ENCODE measurements around the gene ARHGEF25.
"Not testable (repeated sequence)": the region's sequence is repeated elsewhere in the genome, so short reads cannot be mapped to it uniquely, and the experiment has no call there.

ARHGEF25 gene

DNA sequence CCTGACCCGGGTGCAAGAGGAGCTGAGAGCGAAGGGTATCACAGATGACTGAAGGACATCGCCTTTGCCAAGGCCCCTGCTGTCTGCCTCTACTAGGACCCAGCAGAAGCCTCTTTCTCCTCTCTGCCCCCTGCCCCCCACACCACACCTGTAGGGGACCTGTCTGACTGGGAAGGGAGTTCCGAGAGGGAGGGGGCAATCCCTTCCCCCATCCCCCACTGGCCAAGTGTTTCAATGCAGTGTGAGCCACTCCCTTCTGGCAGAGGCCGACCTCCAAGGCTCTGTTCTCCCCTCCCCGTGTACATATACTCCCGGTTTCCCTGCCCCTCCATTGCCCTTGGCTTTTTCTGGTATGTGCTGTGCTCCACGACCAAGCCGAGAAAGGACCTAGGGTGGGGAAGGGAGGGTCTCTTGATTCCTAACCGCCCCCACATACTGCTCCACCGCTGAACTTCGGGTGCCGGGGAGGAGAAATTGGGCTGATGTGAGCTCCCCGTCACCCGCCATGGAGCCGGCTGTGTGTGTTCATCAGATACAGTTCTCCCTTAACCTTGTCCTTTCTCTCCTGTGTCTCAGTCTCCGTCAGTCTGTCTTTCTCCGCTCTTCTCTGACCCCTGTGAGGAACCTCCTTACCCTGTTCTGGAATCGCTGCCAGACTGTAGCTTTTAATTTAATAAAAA lies 2.0 kb upstream of the ARHGEF25 start:
- no peak for DNase-seq (ENCODE audit: low read depth)

DNA sequence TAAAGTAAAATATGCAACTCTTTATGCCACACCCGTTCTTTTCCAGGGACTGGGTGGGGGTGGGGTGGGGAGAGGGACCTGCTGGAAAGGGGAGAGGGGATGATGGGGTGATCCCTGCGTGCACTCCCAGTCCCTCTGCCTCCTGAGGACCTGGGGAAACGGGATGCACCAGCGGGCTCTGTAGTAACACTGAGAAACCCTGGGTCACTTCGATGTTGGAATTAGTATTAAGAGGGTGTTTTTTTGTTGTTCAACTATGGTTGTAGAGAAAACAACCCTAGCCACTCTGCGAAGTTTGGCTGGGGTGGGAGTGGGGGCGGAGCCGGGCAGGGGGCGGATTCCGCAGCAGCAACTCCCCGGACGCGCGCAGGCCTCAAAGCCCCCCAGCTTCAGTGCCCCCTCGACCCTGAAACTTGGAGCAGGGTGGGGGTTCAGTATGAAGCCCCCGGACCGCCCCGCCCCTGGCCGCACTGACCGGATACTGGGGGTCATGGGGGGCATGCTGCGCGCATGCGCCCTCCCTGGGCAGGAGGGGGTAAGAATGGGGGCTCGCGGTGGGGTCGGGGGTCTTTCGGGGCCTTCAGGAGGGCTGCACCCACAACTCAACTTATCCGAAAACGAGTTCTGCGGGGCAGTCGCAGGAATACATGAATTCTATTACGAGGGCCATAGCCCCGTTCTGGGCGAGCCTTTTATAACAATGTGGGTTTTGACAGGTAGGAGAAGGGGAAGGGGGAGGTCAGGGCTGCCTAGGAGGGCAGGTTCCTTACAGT lies 1.3 kb upstream of the ARHGEF25 start:
- no peak for DNase-seq (ENCODE audit: low read depth)

DNA sequence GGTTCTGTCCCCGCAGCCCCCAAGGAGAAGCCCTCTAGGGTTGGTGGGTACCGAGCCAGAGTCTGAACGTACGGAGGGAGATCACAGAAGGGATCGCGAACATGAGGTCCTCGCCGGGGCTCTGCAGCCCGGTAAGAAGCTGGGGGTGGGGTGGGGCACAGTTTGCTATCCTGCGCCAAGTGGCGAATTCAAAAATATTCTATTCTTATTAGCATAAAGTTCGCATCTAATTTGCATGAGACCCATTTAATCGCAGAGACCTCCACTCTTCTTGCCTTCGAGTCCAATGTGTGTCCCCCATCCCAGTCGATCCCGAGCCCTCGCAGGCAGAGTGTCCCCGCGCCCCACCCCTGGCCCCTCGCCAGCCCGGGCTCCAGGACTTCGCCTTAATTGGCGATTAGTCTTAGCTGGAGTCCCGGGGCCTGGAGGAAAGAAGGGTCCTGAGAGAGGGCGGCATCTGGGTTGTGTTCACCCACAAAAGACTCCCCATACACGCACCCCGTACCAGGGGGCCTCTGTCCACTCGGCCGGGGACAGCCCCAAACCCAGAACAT lies 604 bp upstream of the ARHGEF25 start:
- no peak for DNase-seq (ENCODE audit: low read depth)

DNA sequence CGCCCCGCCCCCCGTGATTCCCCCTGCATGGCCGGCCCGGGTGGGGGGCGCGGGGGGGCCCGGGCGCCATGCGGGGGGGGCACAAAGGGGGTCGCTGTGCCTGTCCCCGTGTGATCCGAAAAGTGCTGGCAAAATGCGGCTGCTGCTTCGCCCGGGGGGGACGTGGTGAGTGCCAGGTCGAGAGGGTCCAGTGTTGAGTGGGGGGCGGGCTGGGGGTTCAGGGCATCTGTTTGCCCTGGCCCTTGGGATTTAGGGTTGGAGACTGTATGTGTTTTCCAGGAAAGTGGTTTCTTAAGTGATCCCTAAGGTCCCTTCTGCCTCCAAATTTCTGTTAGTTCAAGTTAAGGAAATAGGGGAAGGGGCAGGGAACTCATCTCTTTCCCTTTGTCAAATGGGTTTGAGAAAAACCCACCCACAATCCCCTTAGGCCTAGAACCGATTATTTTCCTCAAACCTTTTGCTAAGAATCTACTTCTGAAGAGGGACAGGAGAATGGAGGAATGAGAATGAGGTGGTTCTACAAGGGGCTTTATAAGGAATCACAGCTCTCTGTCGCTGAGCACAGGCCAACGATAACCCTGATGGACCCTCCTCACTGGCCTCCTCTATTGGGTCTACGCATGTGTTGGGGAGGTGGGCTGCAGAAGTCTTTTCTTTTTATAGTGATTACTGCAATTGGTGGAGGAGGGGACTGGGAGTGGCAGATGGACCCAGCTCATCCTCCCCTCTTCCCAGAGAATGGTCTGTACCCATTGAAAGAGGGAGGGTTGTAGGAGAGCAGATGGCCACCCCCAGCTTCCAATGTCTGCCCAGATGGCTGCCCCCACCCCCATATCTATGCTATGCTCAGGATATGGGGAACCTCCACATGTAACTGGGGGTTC lies 834 bp downstream of the ARHGEF25 start:
- no peak for DNase-seq (ENCODE audit: low read depth)

DNA sequence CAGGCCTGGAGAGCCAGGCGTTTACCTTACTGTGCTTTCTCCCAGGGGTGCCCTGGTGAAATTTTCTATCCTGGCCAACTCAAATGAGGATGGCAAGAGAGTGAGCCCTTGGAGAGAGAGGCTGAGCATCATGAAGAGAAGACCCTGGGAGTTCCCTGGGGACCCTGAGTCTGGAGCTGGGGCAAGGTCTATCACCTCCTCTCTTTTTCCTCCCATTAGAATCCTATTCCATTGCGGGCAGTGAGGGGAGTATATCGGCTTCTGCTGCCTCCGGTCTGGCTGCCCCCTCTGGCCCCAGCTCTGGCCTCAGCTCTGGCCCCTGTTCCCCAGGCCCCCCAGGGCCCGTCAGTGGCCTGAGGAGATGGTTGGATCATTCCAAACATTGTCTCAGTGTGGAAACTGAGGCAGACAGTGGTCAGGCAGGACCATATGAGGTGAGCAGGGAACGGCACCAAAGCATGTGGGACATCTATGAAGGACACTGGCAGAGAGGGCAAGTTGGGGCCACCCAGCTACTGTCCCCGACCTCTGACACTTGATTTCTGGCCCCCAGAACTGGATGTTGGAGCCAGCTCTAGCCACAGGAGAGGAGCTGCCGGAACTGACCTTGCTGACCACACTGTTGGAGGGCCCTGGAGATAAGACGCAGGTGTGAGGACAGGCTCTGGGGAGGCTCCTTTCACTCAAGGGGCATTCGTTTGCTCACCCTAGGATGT lies 1.6 kb downstream of the ARHGEF25 start:
- no peak for DNase-seq (ENCODE audit: low read depth)

DNA sequence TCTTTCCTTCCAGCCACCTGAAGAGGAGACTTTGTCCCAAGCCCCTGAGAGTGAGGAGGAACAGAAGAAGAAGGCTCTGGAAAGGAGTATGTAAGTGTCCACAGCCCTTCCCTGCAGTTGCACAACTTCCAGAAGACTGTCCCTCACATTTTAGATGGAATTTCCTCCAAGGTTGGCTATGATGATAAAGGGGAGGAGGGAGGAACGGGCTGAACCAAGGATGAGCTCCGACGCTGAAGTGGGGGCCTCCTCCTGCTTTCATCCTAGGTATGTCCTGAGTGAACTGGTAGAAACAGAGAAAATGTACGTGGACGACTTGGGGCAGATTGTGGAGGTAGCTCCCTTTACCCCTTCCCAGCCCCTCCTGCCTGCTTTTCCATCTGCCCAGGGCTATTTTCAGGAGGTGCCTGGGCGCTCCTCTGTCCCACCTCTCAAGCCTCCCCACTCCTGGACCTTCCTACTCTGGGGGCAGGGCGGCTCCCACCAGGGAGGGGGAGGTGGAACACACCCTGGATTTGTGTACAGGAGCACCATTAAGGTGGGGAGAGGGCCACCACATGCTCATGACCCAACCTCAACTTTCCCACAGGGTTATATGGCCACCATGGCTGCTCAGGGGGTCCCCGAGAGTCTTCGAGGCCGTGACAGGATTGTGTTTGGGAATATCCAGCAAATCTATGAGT lies 2.3 kb downstream of the ARHGEF25 start:
- no peak for DNase-seq (ENCODE audit: low read depth)

DNA sequence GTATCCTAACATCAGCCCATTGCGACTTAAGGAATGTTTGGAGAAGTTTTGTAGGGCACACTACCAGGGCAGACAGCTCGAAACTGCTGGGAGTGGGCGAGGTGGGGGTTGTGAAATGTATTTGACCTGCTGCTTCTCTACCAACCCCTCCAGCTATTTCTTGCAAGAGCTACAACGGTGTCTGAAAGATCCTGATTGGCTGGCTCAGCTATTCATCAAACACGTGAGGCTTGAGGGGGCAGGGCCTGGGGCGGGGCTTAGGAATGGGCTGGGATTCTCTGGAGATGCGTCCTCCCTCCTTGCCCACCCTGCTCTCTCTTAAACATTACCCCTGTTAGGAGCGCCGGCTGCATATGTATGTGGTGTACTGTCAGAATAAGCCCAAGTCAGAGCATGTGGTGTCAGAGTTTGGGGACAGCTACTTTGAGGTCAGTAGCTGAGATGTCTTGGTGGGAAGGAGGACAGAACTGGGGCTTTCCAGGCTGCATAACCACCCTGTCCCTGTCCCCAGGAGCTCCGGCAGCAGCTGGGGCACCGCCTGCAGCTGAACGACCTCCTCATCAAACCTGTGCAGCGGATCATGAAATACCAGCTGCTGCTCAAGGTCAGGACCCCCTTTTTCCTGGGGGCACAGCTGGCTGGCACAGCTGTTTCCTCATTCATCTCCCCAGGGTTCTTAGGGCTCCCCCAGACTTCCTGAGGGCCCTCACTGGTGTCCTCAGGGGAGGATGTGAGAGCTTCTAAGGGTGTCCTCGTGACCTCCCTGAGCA lies 3.1 kb downstream of the ARHGEF25 start:
- DNase-seq (ENCODE audit: low read depth): no peak

DNA sequence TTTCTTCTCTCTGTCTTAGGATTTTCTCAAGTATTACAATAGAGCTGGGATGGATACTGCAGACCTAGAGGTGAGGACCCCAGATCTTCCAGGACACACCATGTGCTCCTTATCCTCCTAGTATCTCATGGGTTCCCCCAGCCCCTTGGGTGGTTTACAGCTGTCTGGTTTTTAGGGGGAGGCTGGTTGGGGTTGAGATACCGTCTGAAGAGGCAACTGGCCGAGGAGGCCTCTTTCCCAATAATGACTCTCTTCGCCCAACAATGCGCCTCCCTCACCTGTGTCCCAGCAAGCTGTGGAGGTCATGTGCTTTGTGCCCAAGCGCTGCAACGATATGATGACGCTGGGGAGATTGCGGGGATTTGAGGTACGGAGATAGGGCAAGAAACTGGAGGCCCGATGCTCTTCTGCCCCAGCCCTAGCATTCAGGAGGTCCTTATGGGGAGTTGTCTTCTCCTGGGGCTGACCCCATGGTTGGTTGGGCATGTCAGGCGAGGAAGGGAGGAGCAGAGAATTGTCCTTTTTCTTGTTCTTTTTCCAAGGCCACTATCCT lies 3.8 kb downstream of the ARHGEF25 start:
- no peak for DNase-seq (ENCODE audit: low read depth)

DNA sequence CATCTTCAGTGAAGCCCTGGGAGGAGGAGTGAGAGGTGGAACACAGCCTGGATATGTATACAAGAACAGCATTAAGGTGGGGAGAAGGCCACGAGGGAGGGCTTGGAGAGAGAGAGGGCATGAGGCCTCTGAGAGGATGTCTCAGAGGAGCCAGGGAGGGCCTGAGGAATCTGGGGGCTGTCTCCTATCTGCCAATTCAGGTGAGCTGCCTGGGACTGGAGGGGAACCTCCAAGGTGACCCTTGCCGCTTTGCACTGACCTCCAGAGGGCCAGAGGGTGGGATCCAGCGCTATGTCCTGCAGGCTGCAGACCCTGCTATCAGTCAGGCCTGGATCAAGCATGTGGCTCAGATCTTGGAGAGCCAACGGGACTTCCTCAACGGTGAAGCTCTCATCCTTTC lies 4.4 kb downstream of the ARHGEF25 start:
- DNase-seq (ENCODE audit: low read depth): no peak

DNA sequence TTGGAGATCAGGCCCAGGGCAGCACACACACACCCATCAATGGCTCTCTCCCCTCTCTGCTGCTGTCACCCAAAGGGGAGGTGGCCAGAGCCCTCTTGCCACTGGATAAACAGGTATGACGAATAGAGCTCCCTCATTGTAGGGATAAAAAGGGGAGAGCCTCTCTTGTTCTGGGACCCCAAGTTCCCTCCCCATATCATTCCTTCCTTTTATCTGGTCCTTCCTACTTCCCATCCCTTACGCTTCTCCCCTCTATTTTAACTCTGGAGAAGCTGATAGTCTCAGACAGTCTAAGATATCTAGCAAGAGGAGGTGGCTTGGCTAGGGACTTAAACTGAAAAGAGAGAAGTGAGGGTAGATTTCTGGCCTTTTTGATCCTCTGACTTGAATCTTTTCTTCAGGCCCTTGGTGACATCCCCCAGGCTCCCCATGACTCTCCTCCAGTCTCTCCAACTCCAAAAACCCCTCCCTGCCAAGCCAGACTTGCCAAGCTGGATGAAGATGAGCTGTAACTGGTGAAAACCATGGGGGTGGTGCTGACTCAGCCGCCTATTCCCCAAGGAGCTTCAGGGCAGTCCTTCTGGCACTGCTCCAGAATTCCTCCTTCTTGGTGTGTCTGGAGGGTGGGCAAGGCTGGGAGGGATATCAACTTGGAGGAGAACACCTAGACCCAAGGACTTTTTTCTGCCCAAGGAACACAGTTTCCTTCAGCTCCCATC lies 5.3 kb downstream of the ARHGEF25 start:
- DNase-seq (ENCODE audit: low read depth): no peak

DNA sequence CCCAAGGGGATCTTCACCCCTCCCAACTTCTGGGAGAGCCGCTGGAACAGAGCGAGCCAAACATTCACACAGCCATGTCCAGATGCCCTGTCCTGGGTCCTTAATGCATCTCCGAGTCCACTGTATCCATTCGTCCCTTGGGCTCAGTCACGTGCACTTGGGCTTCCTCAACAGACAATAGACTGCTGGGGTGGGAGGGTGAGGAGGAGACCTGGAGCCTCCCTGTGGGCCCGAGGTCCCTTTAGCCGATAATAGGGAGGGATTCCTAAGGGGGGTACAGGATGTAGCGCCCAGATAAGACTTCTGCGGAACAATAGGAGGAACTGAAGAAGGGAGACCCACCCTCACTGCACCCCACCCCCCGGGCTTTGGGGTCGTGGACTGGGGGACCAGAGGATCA lies 6.7 kb downstream of the ARHGEF25 start:
- DNase-seq (ENCODE audit: low read depth): no peak

DNA sequence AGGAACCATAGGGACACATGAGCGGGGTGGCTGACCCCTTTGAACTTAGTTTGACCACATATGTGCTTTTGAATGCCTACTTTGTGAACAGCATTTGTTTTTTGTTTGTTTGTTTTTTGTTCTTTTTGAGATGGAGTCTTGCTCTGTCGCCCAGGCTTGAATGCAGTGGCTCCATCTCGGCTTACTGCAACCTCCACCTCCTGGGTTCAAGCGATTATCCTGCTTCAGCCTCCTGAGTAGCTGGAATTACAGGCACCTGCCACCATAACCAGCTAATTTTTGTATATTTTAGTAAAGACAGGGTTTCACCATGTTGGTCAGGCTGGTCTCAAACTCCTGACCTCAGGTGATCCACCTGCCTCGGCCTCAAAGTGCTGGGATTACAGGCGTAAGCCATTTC lies 7.2 kb downstream of the ARHGEF25 start:
- not testable (repeated sequence) for DNase-seq (ENCODE audit: low read depth)

DNA sequence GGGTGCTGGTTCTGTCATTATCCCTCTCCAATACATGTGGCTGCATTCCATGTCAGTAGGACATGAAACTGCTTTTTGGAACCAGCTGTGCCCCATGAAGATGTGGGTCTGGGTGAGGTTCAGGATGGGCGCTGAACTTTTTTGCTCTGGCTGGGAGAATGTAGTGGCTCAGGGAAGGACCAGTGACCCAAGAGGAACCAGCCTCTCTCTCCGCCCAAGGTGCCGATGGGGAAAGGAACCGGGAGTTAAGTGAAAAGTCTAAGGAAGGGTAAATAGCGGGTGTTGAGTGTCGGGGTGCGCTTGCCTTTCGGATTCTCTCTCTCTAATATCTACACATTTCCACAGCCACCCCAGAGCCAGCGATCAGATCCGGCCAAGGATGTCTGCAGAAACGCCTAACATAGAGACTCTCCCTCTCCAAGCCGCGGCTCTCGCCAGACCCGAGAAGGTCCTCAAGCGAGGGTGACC lies 7.8 kb downstream of the ARHGEF25 start:
- no peak for DNase-seq (ENCODE audit: low read depth)

DNA sequence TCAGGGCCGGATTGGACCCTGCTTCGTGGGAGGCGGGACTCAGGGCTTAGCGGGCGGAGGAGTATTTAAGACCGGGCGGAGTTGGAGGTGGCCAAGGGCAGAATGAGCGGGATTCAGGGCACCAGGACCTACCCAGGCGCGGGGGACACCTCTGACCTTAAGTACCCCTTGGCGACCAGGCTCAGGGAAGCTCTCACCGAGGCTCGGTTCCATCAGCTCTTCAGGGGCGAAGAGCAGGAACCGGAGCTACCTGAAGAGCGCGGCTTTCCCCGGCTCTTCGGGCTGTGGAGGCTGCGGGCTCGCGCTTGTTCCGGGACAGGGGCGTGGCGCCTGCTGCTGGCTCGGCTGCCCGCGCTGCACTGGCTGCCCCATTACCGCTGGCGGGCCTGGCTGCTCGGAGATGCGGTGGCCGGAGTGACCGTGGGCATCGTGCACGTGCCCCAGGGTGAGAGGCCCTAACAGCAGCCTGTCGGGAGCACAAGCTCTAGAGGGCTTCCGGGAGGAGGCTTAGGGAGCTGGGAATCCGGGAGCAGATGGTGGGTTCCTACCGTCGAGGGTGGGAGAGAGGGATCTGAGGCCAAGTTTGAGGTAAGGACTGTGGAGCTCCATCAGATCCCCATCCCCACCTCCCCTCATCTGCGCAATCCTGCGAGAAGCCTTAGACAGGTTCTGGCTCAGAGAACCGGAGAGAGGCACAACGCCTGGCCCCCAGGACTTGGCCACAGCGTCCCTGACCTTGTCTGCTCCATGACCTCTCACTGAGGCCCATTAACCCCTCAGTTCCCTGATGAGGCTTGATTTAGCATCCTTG lies 8.4 kb downstream of the ARHGEF25 start:
- DNase-seq (ENCODE audit: low read depth): no peak

DNA sequence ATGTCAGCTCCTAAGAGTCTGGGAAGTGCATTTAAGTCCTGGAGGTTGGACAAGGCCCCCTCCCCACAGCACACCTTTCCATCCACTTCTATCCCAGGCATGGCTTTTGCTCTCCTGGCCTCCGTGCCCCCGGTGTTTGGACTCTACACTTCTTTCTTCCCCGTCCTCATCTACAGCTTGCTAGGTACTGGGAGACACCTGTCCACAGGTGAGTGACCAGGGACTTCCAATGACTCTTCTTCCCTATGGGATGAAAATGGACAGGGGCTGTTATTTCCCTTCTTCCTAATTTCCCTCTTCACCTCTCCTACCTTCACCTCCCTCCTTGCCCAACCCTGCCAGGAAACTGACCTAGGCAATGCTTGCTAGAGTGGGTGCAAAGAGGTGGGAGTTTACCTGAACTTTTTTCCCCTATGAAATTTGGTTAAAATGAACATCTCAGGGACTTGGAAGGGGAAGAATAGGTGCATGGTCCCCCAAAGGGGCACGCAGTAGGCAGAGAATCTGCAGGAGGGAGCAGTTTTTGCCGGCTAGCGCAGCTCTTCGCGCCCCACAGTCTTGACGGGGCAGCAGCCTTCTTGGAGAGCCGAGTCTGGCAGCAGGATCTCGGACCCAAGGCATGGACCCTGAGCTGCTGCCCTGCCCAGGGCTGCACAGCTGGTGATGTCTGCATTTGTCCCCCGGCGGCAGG lies 9.2 kb downstream of the ARHGEF25 start:
- no peak for DNase-seq (ENCODE audit: low read depth)

DNA sequence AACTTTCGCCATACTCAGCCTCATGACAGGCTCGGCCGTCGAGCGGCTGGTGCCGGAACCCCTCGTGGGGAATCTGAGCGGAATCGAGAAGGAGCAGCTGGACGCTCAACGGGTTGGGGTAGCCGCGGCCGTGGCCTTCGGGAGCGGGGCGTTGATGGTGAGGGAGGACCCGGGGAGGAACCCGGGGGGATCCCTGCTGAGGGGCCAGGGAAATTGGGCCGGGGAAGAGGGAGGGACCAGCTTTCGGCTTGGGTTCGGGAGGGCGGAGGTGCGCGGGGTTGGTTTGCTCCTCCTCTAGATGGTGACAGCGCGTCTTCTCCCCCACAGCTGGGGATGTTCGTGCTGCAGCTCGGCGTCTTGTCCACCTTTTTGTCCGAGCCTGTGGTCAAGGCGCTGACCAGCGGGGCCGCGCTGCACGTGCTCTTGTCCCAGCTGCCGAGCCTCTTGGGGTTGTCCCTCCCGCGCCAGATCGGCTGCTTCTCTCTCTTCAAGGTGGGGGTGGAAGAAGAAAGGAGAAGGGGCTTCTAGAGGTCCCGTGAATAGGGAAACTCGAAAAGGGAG lies 9.8 kb downstream of the ARHGEF25 start:
- no peak for DNase-seq (ENCODE audit: low read depth)

DNA sequence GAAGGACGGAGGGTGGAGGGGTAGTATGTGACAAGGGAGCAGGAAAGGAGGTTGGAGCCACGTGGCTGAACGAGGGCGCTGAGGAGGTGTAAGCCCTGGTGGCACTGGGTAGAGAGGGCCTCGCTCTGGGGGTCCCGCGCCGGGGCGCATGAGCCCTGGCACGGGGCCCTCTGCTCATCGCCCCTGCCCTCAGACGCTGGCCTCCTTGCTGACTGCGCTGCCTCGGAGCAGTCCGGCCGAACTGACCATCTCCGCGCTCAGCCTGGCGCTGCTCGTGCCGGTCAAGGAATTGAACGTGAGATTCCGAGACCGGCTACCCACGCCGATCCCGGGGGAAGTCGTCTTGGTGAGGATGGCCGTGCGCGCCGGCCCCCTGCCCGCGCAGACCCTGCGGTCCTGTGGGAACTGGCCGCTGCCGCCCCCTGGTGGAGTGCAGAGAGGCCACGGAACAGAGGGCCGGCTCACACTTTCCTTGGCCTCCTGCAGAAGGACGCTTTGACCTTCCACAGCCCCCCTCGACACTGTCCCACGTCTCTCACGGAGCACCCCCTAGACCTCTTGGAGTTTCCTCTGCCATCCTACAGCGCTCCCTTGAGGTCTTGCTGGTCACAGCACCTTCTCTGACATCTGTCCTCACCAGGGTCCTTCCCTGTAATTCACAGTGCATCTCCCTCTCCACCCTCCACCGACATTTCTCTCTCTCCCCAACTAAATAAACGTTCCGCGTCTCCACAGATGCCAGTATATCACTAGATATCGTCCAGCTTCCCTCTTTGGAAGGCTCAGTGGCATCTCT lies 10.5 kb downstream of the ARHGEF25 start:
- no peak for DNase-seq (ENCODE audit: low read depth)
